ENCODE data around the gene CPM. TPM values are rescaled to one million over a fixed set of nuclear protein-coding genes. Genes with fewer than 3 reads are reported as not detected.

Gene CPM
- total RNA-seq, 1 donor from 2014 or later: 0.67 TPM

DNA sequence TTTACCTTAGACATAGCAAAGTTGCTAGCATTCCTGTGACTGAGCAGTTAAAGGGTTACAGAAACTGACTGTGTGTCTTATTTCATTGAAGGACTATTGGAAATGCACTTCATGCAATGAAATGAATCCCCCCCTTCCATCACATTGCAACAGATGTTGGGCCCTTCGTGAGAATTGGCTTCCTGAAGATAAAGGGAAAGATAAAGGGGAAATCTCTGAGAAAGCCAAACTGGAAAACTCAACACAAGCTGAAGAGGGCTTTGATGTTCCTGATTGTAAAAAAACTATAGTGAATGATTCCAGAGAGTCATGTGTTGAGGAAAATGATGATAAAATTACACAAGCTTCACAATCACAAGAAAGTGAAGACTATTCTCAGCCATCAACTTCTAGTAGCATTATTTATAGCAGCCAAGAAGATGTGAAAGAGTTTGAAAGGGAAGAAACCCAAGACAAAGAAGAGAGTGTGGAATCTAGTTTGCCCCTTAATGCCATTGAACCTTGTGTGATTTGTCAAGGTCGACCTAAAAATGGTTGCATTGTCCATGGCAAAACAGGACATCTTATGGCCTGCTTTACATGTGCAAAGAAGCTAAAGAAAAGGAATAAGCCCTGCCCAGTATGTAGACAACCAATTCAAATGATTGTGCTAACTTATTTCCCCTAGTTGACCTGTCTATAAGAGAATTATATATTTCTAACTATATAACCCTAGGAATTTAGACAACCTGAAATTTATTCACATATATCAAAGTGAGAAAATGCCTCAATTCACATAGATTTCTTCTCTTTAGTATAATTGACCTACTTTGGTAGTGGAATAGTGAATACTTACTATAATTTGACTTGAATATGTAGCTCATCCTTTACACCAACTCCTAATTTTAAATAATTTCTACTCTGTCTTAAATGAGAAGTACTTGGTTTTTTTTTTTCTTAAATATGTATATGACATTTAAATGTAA lies 93.5 kb downstream of the CPM start:
- TF ChIP-seq CTCF (IDR thresholded peaks at IDR 0.05): no peak
- H3K9me3 Mint-ChIP-seq (ENCODE audit: low read depth): no peaks in the 10 kb centered on the region
- H3K27ac Mint-ChIP-seq (ENCODE audit: unreplicated experiment): no peak overlapping the region
- no peak for DNase-seq (ENCODE audit: low spot score)
- H3K4me1 Mint-ChIP-seq (ENCODE audit: low read depth): no peaks in the 10 kb centered on the region
- H3K36me3 Mint-ChIP-seq (ENCODE audit: low read depth): peaks cover 46% of the 10 kb centered on the region
- H3K4me3 Mint-ChIP-seq (ENCODE audit: unreplicated experiment): no peak overlapping the region
- no peaks in the 10 kb centered on the region for H3K27me3 Mint-ChIP-seq (ENCODE audit: low read depth)

DNA sequence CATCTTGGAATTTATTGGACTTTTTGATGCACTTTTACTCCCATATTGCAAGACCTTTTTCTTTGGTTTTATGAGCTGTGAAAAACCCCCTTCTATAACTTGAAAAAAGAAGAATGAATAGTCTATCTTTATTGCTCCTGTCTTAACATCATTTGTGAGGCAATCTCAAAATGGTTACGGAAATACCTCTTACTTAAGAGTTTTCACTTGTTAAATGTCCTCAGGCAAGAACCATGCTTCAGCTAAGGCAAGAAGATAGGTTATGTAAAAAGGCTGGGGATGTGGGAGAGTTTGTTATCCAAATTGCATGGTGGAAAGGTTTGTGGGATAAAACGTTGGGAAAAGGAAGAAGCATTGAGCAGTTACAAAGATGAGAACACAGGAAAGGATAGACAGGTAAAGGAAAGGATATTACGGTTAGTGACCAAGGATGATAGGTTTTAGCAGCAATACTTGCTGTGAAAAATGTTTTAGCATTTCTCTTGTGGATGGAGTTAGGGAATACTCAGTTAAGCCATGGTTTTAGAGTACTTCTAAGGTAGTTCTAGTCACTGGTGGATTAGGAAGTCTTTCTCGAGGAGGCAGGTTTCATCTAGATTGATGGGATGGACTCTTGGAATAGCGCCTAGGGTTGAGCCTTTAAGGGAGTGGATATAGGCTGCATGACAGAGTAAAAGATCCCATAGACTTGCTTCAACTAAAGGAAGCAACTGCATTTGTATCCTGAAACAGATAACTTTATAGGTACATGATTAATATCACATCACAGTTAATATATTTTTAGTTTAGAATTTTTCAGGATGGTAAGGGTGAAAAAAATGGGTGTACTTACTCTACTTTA lies 94.7 kb downstream of the CPM start:
- Mint-ChIP-seq H3K9me3 (ENCODE audit: low read depth) (no peaks in the 10 kb centered on the region), H3K27ac (ENCODE audit: unreplicated experiment) (peak overlapping the region; percentile 1), H3K27me3 (ENCODE audit: low read depth) (no peaks in the 10 kb centered on the region), H3K4me1 (ENCODE audit: low read depth) (no peaks in the 10 kb centered on the region), H3K36me3 (ENCODE audit: low read depth) (peaks cover 45% of the 10 kb centered on the region), H3K4me3 (ENCODE audit: unreplicated experiment) (no peak overlapping the region)
- TF ChIP-seq CTCF (IDR thresholded peaks at IDR 0.05): no peak
- DNase-seq (ENCODE audit: low spot score): no peak

- H3K4me3 Mint-ChIP-seq (ENCODE audit: unreplicated experiment): no peak overlapping the region
- H3K36me3 Mint-ChIP-seq (ENCODE audit: low read depth): peaks cover 40% of the 10 kb centered on the region
- H3K27ac Mint-ChIP-seq (ENCODE audit: unreplicated experiment): no peak overlapping the region
Observed at GRCh38 chr12:68837215-68837614, 95.8 kb downstream of the CPM start.

DNA sequence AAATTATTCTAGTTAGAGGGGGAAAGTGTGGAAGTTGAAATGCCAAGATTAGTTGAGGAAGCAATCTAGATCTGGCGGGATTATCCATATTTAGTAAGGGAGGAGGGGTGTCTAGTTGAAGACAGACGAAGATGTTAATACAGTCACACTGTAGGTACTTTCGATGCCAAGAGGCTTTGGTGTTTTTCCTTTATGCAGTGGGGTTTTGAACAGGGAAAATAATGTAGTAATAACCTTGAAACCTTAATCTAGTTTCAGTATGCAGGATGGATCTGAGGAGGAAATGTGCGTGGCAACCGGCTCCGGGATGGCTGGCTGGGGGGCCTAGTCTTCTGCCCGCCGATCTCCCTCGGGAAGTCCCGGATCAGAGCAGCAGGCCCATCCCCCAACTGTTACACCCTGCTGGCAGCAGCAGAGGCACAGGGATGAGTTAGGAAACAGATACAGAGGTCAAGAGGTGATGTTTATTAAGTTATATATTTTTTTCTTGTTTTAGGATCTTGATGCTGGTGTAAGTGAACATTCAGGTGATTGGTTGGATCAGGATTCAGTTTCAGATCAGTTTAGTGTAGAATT lies 97.5 kb downstream of the CPM start:
- TF ChIP-seq CTCF (IDR thresholded peaks at IDR 0.05): no peak
- Mint-ChIP-seq H3K27ac (ENCODE audit: unreplicated experiment) (no peak overlapping the region), H3K27me3 (ENCODE audit: low read depth) (no peaks in the 10 kb centered on the region), H3K4me3 (ENCODE audit: unreplicated experiment) (no peak overlapping the region), H3K36me3 (ENCODE audit: low read depth) (peaks cover 38% of the 10 kb centered on the region), H3K9me3 (ENCODE audit: low read depth) (no peaks in the 10 kb centered on the region), H3K4me1 (ENCODE audit: low read depth) (peaks cover 8% of the 10 kb centered on the region)
- no peak for DNase-seq (ENCODE audit: low spot score)

More at GRCh38 chr12:68837215-68837614, 95.8 kb downstream of the CPM start:
- Mint-ChIP-seq H3K4me1 (ENCODE audit: low read depth) (peaks cover under 1% of the 10 kb centered on the region), H3K9me3 (ENCODE audit: low read depth) (no peaks in the 10 kb centered on the region), H3K27me3 (ENCODE audit: low read depth) (no peaks in the 10 kb centered on the region)
- DNase-seq (ENCODE audit: low spot score): no peak
- TF ChIP-seq CTCF (IDR thresholded peaks at IDR 0.05): no peak

GRCh38 chr12:68833508-68833907 lies 99.5 kb downstream of the CPM start:
- Mint-ChIP-seq H3K27me3 (ENCODE audit: low read depth) (no peaks in the 10 kb centered on the region), H3K27ac (ENCODE audit: unreplicated experiment) (no peak overlapping the region), H3K4me3 (ENCODE audit: unreplicated experiment) (no peak overlapping the region), H3K36me3 (ENCODE audit: low read depth) (peaks cover 32% of the 10 kb centered on the region), H3K9me3 (ENCODE audit: low read depth) (no peaks in the 10 kb centered on the region), H3K4me1 (ENCODE audit: low read depth) (peaks cover 13% of the 10 kb centered on the region)
- DNase-seq (ENCODE audit: low spot score): no peak
- TF ChIP-seq CTCF (IDR thresholded peaks at IDR 0.05): no peak
